ENCODE results near the gene CSRP3.
"Not testable (repeated sequence)": the region's sequence is repeated elsewhere in the genome, so short reads cannot be mapped to it uniquely, and the experiment has no call there.

Gene CSRP3

GRCh38 chr11:19185036-19185435, 16.7 kb downstream of the CSRP3 start:
- no peak for DNase-seq

GRCh38 chr11:19183646-19184045, 18.1 kb downstream of the CSRP3 start:
- DNase-seq, result no peak

- DNase-seq, result no peak
These were observed 20.1 kb downstream of the CSRP3 start for GRCh38 chr11:19181531-19182261.

- no peak for DNase-seq
These were observed 25.1 kb downstream of the CSRP3 start for GRCh38 chr11:19176629-19177186.

GRCh38 chr11:19173964-19174638, 27.7 kb downstream of the CSRP3 start:
- no peak for DNase-seq

- DNase-seq, result no peak
These were observed 28.6 kb downstream of the CSRP3 start for GRCh38 chr11:19173004-19173689.

GRCh38 chr11:19168090-19168489, 33.7 kb downstream of the CSRP3 start:
- DNase-seq, result no peak

GRCh38 chr11:19164881-19165280, 36.9 kb downstream of the CSRP3 start:
- no peak for DNase-seq

GRCh38 chr11:19164230-19164855, 37.4 kb downstream of the CSRP3 start:
- peak; percentile 88 for DNase-seq

GRCh38 chr11:19163617-19164016, 38.2 kb downstream of the CSRP3 start:
- no peak for DNase-seq

GRCh38 chr11:19162951-19163505, 38.8 kb downstream of the CSRP3 start:
- DNase-seq, result no peak

- DNase-seq, result no peak
These were observed 40.1 kb downstream of the CSRP3 start for GRCh38 chr11:19161651-19162050.

- DNase-seq, result peak; percentile 5
These were observed 40.9 kb downstream of the CSRP3 start for GRCh38 chr11:19160847-19161246.

GRCh38 chr11:19156892-19157291, 44.9 kb downstream of the CSRP3 start:
- DNase-seq, result no peak

- DNase-seq, result no peak
These were observed 56.5 kb downstream of the CSRP3 start for GRCh38 chr11:19145319-19145718.

- DNase-seq, result not testable (repeated sequence)
These were observed 64.9 kb downstream of the CSRP3 start for GRCh38 chr11:19136884-19137283.

- no peak for DNase-seq
These were observed 67.8 kb downstream of the CSRP3 start for GRCh38 chr11:19134004-19134403.
